Stimulated activated CD8-positive, alpha-beta memory T cell treated with anti-CD3 and anti-CD28 coated beads, Interleukin-15, amount 100 ng/mL, for 4 hours (primary cell): ENCODE measurements around the gene BLID.

Experiments used
- DNase-seq, 2 donors: peaks; one replicate each; pipeline ENCODE4 v3.0.0-alpha.2; 2020; ENCODE audit warnings: low read depth in 2 of 2

Gene BLID

DNA sequence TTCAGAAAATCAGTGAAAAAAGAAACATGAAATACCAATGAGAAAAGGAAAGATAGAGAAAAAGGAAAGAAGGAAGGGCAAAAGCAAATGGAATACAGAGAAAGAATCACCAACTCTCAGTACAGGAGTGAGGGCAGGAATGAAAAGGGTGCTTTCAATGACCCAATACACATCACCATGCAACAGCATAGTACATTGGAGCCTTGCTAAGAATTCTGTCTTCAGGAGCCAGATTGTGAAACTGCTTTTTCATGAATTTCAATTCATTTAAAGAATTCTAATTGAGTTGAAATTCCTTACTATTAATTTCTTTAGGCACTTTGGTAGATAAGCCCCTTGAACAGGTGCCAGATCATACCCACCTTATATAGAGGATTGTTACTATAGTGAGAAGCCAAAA is 34.9 kb downstream of the BLID start:
- DNase-seq, result no peak

DNA sequence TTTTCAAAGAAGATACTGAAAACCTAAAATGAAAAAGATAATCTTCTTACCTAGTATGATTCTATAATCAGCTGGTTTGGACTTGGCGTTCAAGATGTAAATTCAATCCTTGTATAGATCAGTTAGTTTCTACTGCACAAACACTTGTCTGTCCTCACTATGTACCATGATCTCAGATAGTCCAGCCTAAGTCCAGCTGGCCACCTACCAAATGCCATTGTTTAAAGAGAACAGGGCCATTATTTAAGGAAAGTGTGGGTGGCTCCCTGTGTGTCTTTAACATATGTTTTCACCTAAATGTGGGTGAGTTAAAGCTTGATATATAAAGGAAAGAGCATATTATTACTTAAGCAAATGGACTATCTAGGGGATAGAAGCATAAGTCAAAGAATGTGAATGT is 38.6 kb downstream of the BLID start:
- DNase-seq, result no peak

- DNase-seq, result no peak
Observed at GRCh38 chr11:122076512-122077120, 39.4 kb downstream of the BLID start.

DNA sequence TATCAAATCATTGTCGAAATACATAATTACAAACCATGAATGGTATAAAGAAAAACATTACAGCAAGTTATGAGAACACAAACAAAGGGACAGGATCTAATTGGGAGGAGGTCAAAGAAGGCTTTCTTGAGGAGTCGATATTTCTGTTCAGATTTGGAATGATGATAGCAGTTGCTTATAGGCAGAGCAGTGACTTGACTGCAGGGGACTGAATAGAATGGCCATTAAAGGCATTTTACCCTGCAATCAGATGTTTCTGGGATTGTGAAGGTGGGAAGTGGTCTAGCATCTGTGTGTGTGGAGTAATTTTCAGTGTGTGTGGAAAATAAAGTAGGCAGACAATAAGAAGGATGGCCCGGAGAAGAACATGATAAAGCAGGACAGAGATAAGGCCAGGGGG is 41.0 kb downstream of the BLID start:
- DNase-seq, result no peak

- DNase-seq, result no peak
Observed at GRCh38 chr11:122074022-122074421, 42.0 kb downstream of the BLID start.

DNA sequence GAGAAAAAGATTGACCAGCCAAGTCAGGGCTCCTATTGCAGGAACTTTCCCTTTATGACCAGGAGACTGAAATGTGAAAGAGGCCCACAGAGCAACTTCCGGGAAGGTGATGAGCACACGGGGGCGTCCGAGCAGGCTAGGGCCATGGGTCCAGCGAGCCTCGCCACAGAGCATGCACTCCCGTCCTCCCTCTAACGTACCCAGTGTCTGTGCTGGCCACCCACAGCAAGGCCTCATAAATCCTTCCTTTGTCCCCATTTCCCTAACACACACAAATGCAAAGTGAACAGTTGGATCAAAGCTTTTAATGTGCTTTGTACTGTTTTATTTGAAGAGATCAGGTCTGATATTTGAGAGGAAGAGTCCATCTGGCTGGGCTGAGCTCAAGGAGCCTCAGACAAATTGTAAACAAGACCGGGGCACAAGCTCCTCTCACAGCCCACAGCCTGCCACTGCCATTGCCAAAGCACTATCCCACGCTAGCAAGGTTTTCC is 44.3 kb downstream of the BLID start:
- no peak for DNase-seq

- DNase-seq, result no peak
Observed at GRCh38 chr11:122069707-122070360, 46.2 kb downstream of the BLID start.

GRCh38 chr11:122068837-122069236 is 47.2 kb downstream of the BLID start:
- no peak for DNase-seq

- DNase-seq, result no peak
Observed at GRCh38 chr11:122068141-122068540, 47.9 kb downstream of the BLID start.
